HG02885 (cell line): ENCODE measurements around the gene DMXL1.
"Not testable (repeated sequence)": the region's sequence is repeated elsewhere in the genome, so short reads cannot be mapped to it uniquely, and the experiment has no call there.

Source experiments
- ATAC-seq: cut with Tn5 transposase; IDR thresholded peaks from one replicate; pipeline ENCODE4 v1.9.1; 2021; ENCODE audit warnings: mild to moderate bottlenecking; ENCODE audit not compliant: unreplicated experiment, poor library complexity

The DMXL1 gene

DNA sequence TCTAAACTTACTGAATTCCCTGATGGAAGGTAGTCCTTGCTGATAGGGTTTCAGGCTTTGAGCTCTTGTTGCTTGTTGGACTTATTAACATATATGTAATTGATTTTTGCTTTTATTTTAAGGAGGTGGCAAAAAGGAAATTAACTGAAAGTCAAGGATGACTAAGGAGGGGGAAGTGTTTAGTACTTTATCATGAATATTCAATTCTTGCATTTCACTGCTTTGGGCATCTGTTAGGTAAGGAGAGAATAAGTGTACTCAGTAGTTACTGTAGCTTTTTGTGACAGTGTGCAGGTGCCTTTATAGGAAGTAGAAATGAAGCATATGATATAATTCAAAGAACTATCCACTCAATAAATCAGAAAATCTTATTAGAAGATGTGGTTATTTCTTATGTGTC lies 47.1 kb downstream of the DMXL1 start:
- no peak for ATAC-seq

DNA sequence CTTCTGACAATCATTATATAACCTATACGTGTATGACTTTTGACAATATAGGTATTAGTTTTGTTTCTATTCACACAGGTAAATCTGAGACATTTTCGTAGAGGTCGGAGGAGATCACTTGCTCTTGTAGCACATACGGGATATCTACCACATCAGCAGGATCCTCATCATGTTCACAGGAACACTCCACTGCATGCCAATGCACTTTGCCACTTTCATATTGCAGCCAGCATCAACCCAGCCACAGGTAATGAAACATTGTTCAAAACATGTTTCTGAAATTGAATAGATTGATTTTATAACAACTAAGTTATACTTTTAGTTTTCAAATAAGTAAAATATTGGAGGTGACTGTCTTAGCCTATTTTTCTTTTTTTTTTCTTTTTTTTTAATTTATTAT lies 50.0 kb downstream of the DMXL1 start:
- ATAC-seq = no peak

DNA sequence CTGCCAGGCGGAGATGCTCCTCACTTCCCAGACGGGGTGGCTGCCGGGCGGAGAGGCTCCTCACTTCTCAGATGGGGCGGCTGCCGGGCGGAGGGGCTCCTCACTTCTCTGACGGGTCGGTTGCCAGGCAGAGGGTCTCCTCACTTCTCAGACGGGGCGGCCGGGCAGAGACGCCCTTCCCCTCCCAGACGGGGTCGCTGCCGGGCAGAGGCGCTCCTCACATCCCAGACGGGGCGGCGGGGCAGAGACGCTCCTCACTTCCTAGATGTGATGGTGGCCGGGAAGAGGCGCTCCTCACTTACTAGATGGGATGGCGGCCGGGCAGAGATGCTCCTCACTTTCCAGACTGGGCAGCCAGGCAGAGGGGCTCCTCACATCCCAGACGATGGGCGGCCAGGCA lies 51.6 kb downstream of the DMXL1 start:
- ATAC-seq = not testable (repeated sequence)

DNA sequence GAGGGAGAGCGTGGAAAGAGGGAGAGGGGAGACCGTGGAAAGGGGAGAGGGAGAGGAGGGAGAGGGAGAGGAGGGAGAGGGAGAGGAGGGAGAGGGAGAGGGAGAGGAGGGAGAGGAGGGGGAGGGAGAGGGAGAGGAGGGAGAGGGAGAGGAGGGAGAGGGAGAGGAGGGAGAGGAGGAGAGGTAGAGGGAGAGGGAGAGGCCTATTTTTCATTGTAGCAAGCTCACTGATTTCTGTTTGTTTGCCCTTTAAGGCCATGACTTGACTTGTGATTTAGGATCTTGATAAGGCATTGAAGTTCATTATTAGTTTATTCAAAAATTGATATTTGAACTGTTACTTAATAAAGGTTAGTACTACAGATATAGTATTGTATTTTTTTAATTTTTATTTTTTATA lies 52.4 kb downstream of the DMXL1 start:
- ATAC-seq = no peak

DNA sequence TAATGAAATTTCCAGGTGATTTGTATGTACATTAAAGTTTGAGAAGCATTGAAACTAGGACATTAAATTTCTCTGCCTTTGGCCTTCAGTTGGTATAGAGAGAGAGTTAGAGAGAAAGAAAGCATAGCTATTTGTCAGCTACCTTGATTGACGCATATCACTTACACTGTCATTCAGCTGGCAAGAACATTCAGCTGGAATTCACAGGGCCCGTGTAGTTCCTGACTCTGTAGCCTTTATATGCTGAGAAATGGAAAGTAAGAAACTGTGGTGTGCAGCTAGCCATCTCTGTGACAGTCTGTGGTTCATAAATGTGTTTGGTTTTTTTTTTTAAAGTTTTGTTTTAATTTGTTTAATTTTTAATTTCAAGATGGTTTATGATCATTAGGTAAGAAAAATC lies 58.9 kb downstream of the DMXL1 start:
- ATAC-seq = no peak

DNA sequence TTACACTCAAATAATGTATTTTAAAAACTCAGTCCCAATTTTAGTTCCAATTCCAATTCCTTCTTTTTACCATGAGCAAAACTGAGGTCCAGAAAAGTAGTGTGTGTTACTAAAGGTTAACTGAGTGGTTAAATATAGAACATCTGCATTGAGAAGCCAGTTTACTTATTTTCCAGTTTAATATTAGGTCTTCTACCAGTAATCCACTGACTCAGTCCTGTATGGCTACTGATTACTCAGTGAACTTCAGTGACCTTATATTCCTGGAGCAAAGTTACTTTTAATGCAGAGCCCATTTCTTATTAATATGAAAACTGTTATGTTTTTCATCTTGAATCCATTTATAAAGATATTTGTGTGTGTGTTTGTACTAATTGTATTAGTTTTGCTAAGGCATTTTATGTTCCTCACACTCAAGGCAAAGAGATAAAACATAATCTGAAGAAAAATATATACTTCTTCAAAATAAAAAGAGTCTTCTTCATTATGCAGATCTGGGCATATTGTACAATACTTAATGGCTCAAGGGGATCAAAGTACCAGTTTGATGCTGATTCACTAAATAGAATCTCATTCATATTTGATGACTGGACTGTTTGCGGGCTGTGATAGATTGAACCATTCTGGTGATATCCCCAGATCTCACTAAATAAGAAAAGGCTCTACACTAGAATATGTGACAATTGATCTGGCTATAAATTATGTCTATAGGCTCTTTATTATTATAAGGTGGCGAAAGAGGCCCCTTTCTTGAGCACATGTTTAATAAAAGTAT lies 60.8 kb downstream of the DMXL1 start:
- no peak for ATAC-seq

DNA sequence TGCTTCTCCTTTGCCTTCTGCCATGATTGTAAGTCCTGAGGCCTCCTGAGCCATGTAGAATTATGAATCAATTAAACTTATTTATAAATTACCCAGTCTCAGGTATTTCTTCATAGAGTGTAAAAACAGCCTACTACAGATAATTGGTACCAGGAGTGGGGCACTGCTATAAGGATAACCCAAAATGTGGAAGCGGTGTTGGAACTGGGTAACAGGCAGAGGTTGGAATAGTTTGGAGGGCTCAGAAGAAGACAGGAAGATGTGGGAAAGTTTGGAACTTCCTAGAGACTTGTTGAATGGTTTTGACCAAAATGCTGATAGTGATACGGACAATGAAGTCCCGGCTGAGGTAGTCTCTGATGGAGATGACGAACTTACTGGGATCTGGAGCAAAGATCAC lies 64.9 kb downstream of the DMXL1 start:
- not testable (repeated sequence) for ATAC-seq

DNA sequence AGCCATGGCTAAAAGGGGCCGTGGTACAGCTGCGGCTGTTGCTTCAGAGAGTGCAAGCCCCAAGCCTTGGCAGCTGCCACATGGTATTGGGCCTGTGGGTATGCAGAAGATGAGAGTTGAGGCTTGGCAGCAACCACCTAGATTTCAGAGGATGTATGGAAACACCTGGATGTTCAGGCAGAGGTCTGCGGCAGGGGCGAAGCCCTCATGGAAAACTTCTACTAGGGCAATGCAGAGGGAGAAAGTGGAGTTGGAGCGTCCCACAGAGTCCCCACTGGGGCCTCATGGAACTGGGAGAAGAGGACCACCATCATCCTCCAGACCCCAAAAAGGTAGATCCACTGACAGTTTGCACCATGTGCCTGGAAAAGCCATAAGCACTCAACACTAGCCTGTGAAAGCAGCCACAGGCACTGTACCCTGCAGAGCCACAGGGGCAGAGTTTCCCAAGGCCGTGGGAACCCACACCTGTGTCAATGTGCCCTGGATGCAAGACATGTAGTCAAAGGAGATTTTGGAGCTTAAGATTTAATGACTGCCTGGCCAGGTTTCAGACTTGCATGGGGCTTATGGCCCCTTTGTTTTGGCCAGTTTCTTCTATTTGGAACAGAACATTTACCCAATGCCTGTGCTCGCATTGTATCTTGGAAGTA lies 65.9 kb downstream of the DMXL1 start:
- no peak for ATAC-seq

DNA sequence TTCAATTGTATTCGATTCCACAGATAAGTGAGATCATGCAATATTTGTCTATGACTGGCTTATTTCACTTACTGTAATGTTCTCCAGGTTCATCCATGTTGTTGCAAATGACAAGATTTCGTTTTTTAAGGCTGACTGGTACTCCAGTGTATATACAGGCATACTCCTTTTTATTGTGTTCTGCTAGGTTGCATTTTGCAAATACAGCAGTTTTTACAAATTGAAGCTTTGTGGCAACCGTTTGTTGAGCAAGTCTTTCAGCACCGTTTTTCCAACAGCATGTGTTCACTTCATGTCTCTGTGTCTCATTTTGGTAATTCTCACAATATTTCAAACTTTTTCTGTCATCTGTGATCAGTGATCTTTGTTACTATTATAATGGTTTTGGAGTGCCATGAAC lies 82.7 kb downstream of the DMXL1 start:
- ATAC-seq = no peak

DNA sequence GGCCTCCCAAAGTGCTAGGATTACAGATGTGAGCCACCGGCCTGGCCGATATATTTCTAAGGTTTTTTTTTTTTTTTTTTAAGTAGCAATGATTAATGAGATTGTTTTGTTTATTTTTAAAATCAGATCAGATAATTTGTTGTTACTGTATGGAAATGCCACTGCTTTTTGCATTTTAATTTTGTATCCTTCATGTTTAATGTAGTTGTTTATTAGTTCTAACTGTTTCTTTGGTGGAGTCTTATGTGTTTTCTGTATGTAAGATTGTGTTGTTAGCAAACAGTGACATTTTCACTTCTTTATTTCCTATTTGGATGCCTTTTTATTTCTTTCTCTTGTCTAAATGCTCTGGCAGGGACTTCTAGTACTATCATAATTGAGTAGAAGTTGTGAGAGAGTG lies 87.3 kb downstream of the DMXL1 start:
- no peak for ATAC-seq

DNA sequence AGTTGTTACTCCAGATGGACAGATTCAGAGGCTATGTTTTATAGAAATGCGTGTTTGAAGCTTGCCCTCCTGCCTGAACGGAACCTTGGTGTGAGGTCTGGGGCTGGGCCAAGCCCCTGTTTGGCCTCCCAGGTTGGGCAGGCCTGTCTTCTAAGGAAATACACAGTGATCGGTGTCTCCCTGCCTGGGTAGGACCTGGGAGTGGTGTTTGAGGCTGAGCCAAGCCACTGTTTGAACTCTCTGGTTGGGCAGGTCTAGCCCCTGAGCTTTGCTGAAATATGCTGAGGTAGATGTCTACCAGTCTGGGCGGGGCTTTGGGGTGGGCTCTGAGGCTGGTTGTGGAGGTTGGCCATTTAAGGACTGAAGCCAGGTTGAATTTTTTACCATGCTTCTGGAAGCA lies 90.5 kb downstream of the DMXL1 start:
- ATAC-seq = no peak

DNA sequence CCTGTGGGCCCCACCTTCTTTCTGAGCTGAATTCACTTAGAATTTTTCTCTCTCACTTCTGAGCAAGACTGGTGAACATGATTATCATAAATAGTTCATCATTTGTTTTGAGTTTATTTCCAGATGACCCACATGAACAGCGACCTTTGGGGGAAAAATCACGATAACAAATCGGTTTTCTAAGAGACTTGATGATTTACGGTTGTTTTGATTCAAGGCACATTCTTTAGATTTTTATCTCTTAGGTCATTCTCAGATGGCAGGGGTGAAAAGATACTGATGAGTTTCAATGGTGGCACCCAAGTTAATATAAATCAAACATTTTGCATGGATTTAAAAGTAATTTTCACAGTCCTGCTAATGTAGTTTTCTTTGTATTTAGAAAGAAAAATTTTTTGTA lies 95.1 kb downstream of the DMXL1 start:
- ATAC-seq = no peak

DNA sequence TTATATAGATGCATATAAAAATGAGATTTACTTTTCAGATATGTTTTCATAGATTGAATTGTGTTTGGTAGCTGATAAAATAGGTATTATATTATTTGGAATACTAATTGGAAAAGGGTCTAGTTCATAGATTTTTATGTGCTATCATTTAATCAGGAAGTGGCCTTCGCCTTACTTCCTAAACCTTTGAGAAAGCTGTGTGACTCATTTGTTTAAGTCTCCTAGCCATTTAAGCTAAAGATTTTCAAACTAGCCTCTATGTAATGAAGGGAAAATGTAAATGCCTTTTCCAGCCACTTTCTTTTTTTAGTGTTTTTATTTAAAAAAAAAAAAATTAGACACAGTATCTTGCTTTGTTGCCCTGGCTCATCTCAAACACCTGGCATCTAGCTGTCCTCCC lies 97.5 kb downstream of the DMXL1 start:
- ATAC-seq = no peak

DNA sequence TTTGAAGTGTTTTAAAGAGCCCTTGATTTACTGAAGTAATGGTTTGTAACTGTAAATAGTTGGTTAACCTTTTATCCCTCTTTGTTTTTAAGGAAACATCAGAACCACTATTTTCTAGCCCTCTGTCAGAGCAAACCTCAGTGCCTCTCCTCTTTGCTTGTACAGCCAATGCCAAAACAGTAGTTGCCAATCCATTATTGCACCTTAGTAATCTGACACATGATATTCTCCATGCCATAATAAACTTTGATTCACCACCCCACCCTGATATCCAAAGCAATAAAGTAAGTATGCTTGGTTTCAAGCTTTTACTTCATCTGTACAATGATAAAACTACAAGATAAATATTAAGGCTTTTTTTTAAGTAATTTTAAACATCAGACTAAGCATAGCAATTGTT lies 100.8 kb downstream of the DMXL1 start:
- ATAC-seq = no peak

DNA sequence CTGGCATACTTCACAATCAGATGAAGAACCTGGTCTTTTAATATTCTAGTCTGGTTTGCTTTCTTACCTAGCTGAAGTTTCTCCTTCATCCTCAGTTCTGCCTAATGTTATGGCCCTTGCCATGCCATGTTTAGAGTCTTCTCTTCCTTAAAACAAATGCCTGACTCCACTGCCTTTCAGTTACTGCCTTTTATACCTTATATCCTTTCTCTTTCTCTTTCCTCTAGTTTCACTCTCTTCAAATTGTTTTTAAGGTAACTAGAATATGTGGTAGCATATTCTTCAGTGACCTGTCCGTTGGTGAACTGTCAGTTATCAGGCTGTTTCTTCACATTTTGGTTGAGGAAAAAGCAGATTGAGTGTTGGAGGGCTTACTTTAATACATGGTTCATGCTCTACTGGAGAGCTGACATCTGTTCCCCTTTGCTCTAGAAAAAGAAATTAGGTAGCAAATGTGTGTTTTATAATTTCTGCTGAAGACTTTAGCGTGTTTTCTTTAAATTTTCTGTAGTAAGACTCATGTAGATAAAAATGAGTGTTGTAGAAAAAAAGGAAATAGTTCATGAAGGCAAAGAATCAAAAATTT lies 103.8 kb downstream of the DMXL1 start:
- no peak for ATAC-seq

DNA sequence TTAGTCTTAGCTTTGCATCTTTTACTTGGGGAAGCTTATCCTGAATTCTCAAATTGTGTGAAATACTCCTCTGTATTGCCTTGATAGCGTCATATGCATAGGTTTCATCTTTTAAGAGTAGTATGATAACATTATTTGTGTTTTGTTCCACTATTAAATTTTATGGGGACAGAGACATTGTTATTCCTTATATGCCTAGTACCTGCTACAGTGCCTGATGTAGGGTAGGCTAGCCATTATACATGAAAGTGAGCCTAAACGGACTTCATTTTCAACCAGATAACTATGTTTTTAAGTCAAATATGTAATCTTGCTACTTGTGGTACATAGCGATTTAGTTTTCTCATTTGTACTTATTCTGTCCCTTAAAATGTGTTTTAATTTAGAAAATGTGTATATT lies 105.9 kb downstream of the DMXL1 start:
- no peak for ATAC-seq

DNA sequence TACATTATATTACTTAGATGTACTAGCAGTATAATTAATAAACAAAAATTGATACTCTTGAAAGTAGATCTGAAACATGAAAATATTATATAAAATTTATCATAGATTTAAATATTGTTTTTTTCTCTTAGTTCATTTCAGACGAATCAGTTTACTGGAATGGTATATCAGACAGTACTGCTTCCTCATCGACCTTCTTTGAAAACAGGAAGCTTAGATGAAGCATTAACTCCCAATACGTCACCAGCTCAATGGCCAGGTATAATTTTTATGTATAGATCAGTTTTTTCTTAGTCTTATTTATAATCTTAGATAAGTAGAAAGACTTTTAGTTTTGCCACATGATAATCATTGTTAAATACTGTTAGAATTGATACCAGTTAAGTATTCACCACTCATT lies 106.3 kb downstream of the DMXL1 start:
- no peak for ATAC-seq

DNA sequence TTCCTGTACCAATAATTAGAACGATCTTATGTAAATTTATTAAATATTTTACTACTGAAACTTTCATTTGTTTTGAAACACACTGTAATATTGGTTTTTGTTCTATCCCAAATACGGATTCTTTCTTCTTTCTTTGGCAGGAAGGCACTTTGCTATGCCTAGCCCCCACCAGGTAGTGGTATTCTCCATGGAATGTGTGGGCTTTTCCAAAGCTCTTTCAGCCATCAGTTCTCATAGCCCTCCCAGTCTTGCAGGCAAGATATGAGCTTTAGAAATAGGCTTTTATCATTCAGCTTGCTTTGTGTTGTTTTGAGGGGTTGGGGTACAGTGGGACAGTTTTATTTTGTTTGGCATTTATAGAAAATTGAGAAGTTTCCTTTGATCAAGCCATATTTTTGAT lies 107.5 kb downstream of the DMXL1 start:
- no peak for ATAC-seq

DNA sequence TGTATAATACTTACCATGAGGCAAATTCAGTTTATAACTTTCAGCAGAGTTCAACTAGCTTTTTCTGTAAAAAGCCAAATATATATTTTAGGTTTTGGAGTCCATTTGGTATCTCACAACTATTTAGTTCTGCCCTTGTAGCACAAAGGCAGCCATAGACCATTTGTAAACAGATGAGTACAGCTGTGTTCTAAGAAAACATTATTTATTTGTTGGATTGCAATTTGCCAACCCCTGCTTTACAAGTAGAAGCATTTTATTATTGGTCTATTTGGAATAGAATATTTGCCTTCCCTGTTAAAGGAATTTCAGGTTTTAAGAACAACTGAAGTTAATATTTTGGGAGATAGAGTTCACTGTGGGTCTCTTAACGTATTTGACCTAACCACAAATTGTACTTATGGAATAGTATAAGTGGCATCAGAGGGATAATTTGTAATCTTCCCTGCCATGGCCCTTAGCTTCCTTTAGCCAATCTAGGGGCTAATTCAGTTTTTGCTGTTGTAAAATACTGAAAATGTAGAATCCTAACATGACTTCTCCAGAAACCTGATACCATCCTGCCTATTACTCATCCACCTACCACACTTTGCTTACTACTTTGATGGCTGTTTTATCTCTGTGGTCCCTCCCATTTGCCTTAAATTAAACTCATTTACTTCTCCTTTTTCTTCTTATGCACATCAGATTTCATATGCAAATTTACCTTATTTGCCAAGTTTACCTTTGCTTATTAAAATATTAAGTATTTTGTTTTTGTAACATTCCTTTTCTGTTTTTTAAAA lies 109.2 kb downstream of the DMXL1 start:
- no peak for ATAC-seq

DNA sequence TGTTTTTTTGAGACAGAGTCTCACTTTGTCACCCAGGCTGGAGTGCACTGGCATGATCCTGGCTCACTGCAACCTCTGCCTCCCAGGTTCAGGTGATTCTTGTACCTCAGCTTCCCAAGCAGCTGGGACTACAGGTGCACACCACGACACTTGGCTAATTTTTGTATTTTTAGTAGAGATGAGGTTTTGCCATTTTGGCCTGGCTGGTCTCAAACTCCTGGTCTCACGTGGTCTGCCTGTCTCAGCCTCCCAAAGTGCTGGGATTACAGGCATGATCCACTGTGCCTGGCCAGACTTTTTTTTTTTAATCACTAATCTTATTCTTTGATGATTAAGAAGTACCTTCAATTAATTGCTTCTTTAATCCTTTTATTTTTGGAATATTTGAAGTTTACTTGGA lies 114.6 kb downstream of the DMXL1 start:
- not testable (repeated sequence) for ATAC-seq
